KMS-11 (cell line): ENCODE measurements around the gene CEP128.

Experiments used
- H2AFZ ChIP-seq: fragments of 200-600 bp; sonication (generic); 2 replicates; pipeline ENCODE4 v1.6.1; 2016; ENCODE audit warnings: antibody characterized with exemption, mixed run types, low read depth
- H3K27ac ChIP-seq: fragments of 200-600 bp; sonication (generic); 2 replicates; pipeline ENCODE4 v1.6.1; 2016; ENCODE audit warnings: mild to moderate bottlenecking, mixed run types
- H3K27me3 ChIP-seq: fragments of 200-600 bp; sonication (generic); 2 replicates; pipeline ENCODE4 v1.6.1; 2017; ENCODE audit warnings: mild to moderate bottlenecking, low read depth, mixed run types, moderate library complexity; ENCODE audit not compliant: insufficient read depth
- H3K36me3 ChIP-seq: fragments of 200-600 bp; sonication (generic); 2 replicates; pipeline ENCODE4 v1.6.1; 2017; ENCODE audit warnings: mild to moderate bottlenecking, mixed run types; ENCODE audit not compliant: insufficient read depth
- H3K4me1 ChIP-seq: fragments of 200-600 bp; sonication (generic); 2 replicates; pipeline ENCODE4 v1.6.1; 2016; ENCODE audit warnings: mild to moderate bottlenecking, low read depth, mixed run types; ENCODE audit not compliant: poor library complexity, severe bottlenecking
- H3K4me2 ChIP-seq: fragments of 200-600 bp; sonication (generic); 2 replicates; pipeline ENCODE4 v1.7.0; 2016; ENCODE audit warnings: mild to moderate bottlenecking, mixed run types
- H3K4me3 ChIP-seq: fragments of 200-600 bp; sonication (generic); IDR thresholded peaks from 2 replicates; pipeline ENCODE4 v1.6.1; 2017; ENCODE audit warnings: low read depth, low read length, mixed read lengths; ENCODE audit not compliant: insufficient read depth
- H3K79me2 ChIP-seq: fragments of 200-600 bp; sonication (generic); 2 replicates; pipeline ENCODE4 v1.6.1; 2016; ENCODE audit warnings: low read depth, mixed run types; ENCODE audit not compliant: insufficient read depth
- H3K9ac ChIP-seq: fragments of 200-600 bp; sonication (generic); 2 replicates; pipeline ENCODE4 v1.6.1; 2016; ENCODE audit warnings: mild to moderate bottlenecking, mixed run types
- H4K20me1 ChIP-seq: fragments of 200-600 bp; sonication (generic); 2 replicates; pipeline ENCODE4 v1.6.1; 2016; ENCODE audit warnings: mild to moderate bottlenecking, mixed run types; ENCODE audit not compliant: insufficient read depth
- TF ChIP-seq, protein P1 (sequence below): fragments of 200-600 bp; sonication (generic); conservative IDR thresholded peaks from 2 replicates; pipeline ENCODE4 v1.6.1; 2017; ENCODE audit warnings: low read depth, mild to moderate bottlenecking, antibody characterized with exemption, low read length, moderate library complexity, mixed read lengths

Gene CEP128

DNA sequence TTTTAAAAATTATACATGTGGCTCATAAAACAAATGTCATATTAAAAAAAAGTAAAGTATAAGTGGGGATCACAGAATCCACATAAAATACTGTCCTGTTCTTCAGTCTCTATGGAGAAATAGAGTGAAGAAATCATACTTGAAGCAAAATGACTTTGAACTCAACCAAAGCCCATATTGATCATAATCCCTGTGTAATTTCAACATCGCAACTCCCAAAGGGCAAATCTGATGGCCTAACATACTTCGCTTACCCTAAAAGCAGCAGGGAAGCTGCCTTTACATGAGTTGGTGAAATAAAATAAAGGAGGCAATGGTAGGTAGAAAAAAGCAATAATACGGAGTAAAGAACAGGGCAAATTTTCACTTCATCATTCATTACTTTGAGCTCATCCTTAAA is 101.8 kb downstream of the CEP128 start:
- Histone ChIP-seq H3K4me1 (peaks cover 7% of the 10 kb centered on the region), H3K4me3 (no peak overlapping the region), H3K79me2 (no peaks in the 10 kb centered on the region), H3K36me3 (no peaks in the 10 kb centered on the region), H3K4me2 (no peak overlapping the region), H3K9ac (no peak overlapping the region), H3K27me3 (no peaks in the 10 kb centered on the region), H2AFZ (no peak overlapping the region), H4K20me1 (no peaks in the 10 kb centered on the region), H3K27ac (no peak overlapping the region)
- TF ChIP-seq, protein P1, sequence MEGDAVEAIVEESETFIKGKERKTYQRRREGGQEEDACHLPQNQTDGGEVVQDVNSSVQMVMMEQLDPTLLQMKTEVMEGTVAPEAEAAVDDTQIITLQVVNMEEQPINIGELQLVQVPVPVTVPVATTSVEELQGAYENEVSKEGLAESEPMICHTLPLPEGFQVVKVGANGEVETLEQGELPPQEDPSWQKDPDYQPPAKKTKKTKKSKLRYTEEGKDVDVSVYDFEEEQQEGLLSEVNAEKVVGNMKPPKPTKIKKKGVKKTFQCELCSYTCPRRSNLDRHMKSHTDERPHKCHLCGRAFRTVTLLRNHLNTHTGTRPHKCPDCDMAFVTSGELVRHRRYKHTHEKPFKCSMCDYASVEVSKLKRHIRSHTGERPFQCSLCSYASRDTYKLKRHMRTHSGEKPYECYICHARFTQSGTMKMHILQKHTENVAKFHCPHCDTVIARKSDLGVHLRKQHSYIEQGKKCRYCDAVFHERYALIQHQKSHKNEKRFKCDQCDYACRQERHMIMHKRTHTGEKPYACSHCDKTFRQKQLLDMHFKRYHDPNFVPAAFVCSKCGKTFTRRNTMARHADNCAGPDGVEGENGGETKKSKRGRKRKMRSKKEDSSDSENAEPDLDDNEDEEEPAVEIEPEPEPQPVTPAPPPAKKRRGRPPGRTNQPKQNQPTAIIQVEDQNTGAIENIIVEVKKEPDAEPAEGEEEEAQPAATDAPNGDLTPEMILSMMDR: no peak

DNA sequence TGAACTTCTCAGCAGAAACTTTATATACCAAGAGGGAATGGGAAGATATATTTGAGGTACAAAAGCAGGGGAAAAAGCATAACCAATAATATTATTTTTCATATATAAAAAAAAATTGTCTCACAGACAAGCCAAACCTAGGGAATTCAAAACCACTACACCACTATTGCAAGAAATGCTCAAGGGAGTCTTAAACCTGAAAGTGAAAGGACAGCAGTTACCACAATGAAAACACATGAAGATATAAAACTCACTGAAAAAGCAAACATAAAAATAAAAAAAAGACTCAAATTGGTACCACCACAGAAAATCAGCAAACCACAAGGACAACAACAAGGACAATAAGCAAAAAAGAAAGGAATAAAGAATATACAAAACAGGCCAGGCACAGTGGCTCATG is 131.9 kb downstream of the CEP128 start:
- no peak overlapping the region for H3K4me3 ChIP-seq
- H3K9ac ChIP-seq: no peak overlapping the region
- no peak overlapping the region for H2AFZ ChIP-seq
- no peaks in the 10 kb centered on the region for H3K27me3 ChIP-seq
- TF ChIP-seq, protein P1: no peak
- H3K4me1 ChIP-seq: peaks cover 5% of the 10 kb centered on the region
- no peaks in the 10 kb centered on the region for H3K79me2 ChIP-seq
- H3K4me2 ChIP-seq: no peak overlapping the region
- no peaks in the 10 kb centered on the region for H4K20me1 ChIP-seq
- no peak overlapping the region for H3K27ac ChIP-seq
- H3K36me3 ChIP-seq: no peaks in the 10 kb centered on the region

DNA sequence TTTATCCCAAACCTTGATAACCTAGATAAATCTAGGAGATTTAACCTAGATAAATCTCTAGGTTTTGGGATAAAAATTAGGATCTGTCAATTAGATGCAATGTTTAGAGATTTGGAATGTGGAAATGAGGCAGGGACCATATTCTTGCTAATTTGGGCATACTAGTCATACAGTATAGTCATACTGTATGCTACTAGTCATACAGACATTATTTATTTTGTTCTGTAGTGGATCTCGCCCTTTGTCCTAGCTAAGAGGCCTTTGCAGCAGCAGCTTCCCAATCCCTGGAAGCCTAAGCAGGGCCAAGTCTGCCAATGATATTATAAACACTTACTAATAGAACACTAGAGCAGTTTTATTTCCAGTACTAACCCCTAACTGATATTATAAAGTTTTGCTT is 136.4 kb downstream of the CEP128 start:
- Histone ChIP-seq H3K27ac (no peak overlapping the region), H3K4me1 (peaks cover 5% of the 10 kb centered on the region), H2AFZ (no peak overlapping the region), H3K79me2 (no peaks in the 10 kb centered on the region), H3K27me3 (no peaks in the 10 kb centered on the region), H3K9ac (no peak overlapping the region), H4K20me1 (no peaks in the 10 kb centered on the region), H3K4me2 (no peak overlapping the region), H3K36me3 (no peaks in the 10 kb centered on the region), H3K4me3 (no peak overlapping the region)
- TF ChIP-seq, protein P1: no peak

DNA sequence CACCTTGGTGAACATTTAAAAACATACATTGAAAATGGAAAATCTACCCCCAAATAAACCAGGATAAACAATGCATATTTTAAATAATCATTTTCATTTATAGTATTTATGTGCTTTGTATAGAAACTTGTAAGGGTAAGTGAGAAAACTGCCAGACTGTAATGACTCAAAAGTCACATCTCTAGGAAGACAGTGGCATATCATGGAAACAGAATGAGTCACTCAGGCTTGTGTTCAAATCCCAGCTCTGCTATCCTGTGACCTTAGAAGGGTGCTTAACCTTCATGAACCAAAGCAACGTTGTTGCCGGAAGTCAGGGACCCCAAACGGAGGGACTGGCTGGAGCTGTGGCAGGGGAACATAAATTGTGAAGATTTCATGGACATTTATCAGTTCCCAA is 142.7 kb downstream of the CEP128 start:
- no peak overlapping the region for H2AFZ ChIP-seq
- no peaks in the 10 kb centered on the region for H3K36me3 ChIP-seq
- TF ChIP-seq, protein P1: no peak
- H3K79me2 ChIP-seq: no peaks in the 10 kb centered on the region
- H3K27ac ChIP-seq: no peak overlapping the region
- H3K4me3 ChIP-seq: no peak overlapping the region
- H3K4me2 ChIP-seq: no peak overlapping the region
- no peaks in the 10 kb centered on the region for H3K27me3 ChIP-seq
- no peaks in the 10 kb centered on the region for H3K4me1 ChIP-seq
- no peaks in the 10 kb centered on the region for H4K20me1 ChIP-seq
- no peak overlapping the region for H3K9ac ChIP-seq

DNA sequence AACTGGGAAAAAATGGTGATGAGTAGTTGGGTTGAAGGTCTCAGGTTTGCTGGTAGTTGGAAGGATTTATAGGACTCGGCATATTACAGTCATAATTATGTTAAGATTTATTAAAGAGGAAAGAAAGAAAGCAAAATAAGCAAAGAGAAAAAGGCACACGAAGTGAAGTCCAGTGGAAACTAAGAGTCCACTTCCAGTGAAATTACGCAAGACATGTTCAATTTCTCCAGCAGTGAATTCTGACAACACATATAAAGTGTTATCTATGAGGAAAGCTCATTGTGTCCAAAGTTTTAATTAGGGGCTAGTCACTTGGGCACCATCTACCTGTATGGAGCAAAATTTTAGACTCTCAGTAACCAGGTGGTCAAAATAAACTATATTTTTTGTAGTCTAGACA is 143.3 kb downstream of the CEP128 start:
- H3K4me3 ChIP-seq: no peak overlapping the region

More for the DNA sequence above, 143.3 kb downstream of the CEP128 start:
- Histone ChIP-seq H3K79me2 (no peaks in the 10 kb centered on the region), H3K4me1 (no peaks in the 10 kb centered on the region), H3K9ac (no peak overlapping the region), H4K20me1 (no peaks in the 10 kb centered on the region), H3K27ac (no peak overlapping the region), H2AFZ (no peak overlapping the region), H3K27me3 (no peaks in the 10 kb centered on the region), H3K36me3 (no peaks in the 10 kb centered on the region), H3K4me2 (no peak overlapping the region)
- TF ChIP-seq, protein P1: no peak
